ENCODE data around the gene SYT7. TPM values are rescaled to one million over a fixed set of nuclear protein-coding genes. Genes with fewer than 3 reads are reported as not detected.

The SYT7 gene
- total RNA-seq, 2 experiments from 2014 or later, result not detected

- ATAC-seq (ENCODE audit: poor library complexity) (peak; percentile 39), DNase-seq (peak; percentile 29 to 71 (median 43))
- Mint-ChIP-seq H3K4me3 (no peak overlapping the region), H3K36me3 (ENCODE audit: low read depth) (peaks cover 9% of the 10 kb centered on the region), H3K9me3 (no peaks in the 10 kb centered on the region), H3K27me3 (no peaks in the 10 kb centered on the region), H3K4me1 (ENCODE audit: low read depth) (peaks cover 7% of the 10 kb centered on the region), H3K27ac (no peak overlapping the region)
- Histone ChIP-seq H3K4me1 (ENCODE audit: insufficient read depth, low read length) (peaks cover 9% of the 10 kb centered on the region), H3K36me3 (ENCODE audit: insufficient read depth, low read length) (peaks cover under 1% of the 10 kb centered on the region), H3K27me3 (ENCODE audit: control insufficient read depth in 1 of 2, insufficient read depth in 2 of 2, low read length in 2 of 2) (peaks cover 0 to under 1% of the 10 kb centered on the region in 2 experiments), H3K27ac (ENCODE audit: low read depth in 1 of 2, low read length in 2 of 2) (no peak overlapping the region), H3K9me3 (ENCODE audit: control insufficient read depth in 1 of 2, insufficient read depth in 1 of 2, low read length in 2 of 2) (no peaks in the 10 kb centered on the region), H3K4me3 (ENCODE audit: low read length) (no peak overlapping the region)
- peak; percentile 96 for TF ChIP-seq CTCF (IDR thresholded peaks at IDR 0.05)
- ChIA-PET CTCF (interaction anchor here (0.9 to 1.3 kb wide), 3 partner anchors 54 to 256 kb away, joined by 3 read pairs; no protein-coding TSS in a partner anchor), POLR2A (no interaction called here)
- intact Hi-C loops (cut with DNase I, micrococcal nuclease), result loop anchor here (1.0 to 2.0 kb wide), 3 partner anchors 40 to 255 kb away; no protein-coding TSS in a partner anchor
Measured at GRCh38 chr11:61477727-61478148, 103.1 kb downstream of the SYT7 start.

GRCh38 chr11:61477126-61477525 lies 103.8 kb downstream of the SYT7 start:
- no peak for DNase-seq
- Histone ChIP-seq H3K36me3 (ENCODE audit: insufficient read depth, low read length) (peaks cover 3% of the 10 kb centered on the region), H3K27ac (ENCODE audit: low read depth in 1 of 2, low read length in 2 of 2) (no peak overlapping the region), H3K4me1 (ENCODE audit: insufficient read depth, low read length) (peaks cover 9% of the 10 kb centered on the region), H3K9me3 (ENCODE audit: control insufficient read depth in 1 of 2, insufficient read depth in 1 of 2, low read length in 2 of 2) (no peaks in the 10 kb centered on the region), H3K27me3 (ENCODE audit: control insufficient read depth in 1 of 2, insufficient read depth in 2 of 2, low read length in 2 of 2) (no peaks in the 10 kb centered on the region), H3K4me3 (ENCODE audit: low read length) (no peak overlapping the region)
- POLR2A ChIA-PET, result no interaction called here
- Mint-ChIP-seq H3K27me3 (no peaks in the 10 kb centered on the region), H3K9me3 (no peaks in the 10 kb centered on the region), H3K4me3 (no peak overlapping the region), H3K36me3 (ENCODE audit: low read depth) (peaks cover 12% of the 10 kb centered on the region), H3K27ac (no peak overlapping the region), H3K4me1 (ENCODE audit: low read depth) (peaks cover 7% of the 10 kb centered on the region)
- ATAC-seq (ENCODE audit: poor library complexity), result no peak
- intact Hi-C loops (cut with DNase I, micrococcal nuclease), result loop anchor here (1.0 to 2.0 kb wide), 3 partner anchors 40 to 256 kb away; no protein-coding TSS in a partner anchor
- no peak for TF ChIP-seq CTCF (IDR thresholded peaks at IDR 0.05)
- CTCF ChIA-PET, result interaction anchor here (1.2 kb wide), 1 partner anchor 55 kb away, joined by 3 read pairs; no protein-coding TSS in a partner anchor

- H3K4me1 ChIP-seq (ENCODE audit: insufficient read depth, low read length), result peaks cover 9% of the 10 kb centered on the region
- no peak for ATAC-seq (ENCODE audit: poor library complexity)
Measured at GRCh38 chr11:61476371-61476770, 104.5 kb downstream of the SYT7 start.

More at GRCh38 chr11:61476371-61476770, 104.5 kb downstream of the SYT7 start:
- intact Hi-C loops (cut with DNase I, micrococcal nuclease), result loop anchor here in 1 of 2 experiments (2.0 kb wide), 1 partner anchor 256 kb away; no protein-coding TSS in a partner anchor
- peaks cover 12% of the 10 kb centered on the region for H3K36me3 Mint-ChIP-seq (ENCODE audit: low read depth)
- no peak for DNase-seq
- ChIA-PET POLR2A (no interaction called here), CTCF (no interaction called here)
- peaks cover 7% of the 10 kb centered on the region for H3K4me1 Mint-ChIP-seq (ENCODE audit: low read depth)
- no peak overlapping the region for H3K4me3 Mint-ChIP-seq
- no peaks in the 10 kb centered on the region for H3K27me3 Mint-ChIP-seq
- Histone ChIP-seq H3K27ac (ENCODE audit: low read depth in 1 of 2, low read length in 2 of 2) (no peak overlapping the region), H3K36me3 (ENCODE audit: insufficient read depth, low read length) (peaks cover 3% of the 10 kb centered on the region), H3K4me3 (ENCODE audit: low read length) (no peak overlapping the region), H3K27me3 (ENCODE audit: control insufficient read depth in 1 of 2, insufficient read depth in 2 of 2, low read length in 2 of 2) (no peaks in the 10 kb centered on the region), H3K9me3 (ENCODE audit: control insufficient read depth in 1 of 2, insufficient read depth in 1 of 2, low read length in 2 of 2) (no peaks in the 10 kb centered on the region)
- H3K27ac Mint-ChIP-seq, result no peak overlapping the region
- no peaks in the 10 kb centered on the region for H3K9me3 Mint-ChIP-seq
- no peak for TF ChIP-seq CTCF (IDR thresholded peaks at IDR 0.05)

All from CD4-positive, alpha-beta T cell (primary cell).